ENCODE data around the gene TMEM31.

The TMEM31 gene

GRCh38 chrX:103722505-103722904 is 11.8 kb downstream of the TMEM31 start:
- no peak overlapping the region for H3K4me3 ChIP-seq (ENCODE audit: low read depth, low read length)
- in situ Hi-C loops (cut with HindIII; ENCODE audit: low sequenced_read_pairs): no loop called here
- no peak for DNase-seq (ENCODE audit: low read depth, low spot score)
- TF ChIP-seq CTCF (IDR thresholded peaks at IDR 0.05; ENCODE audit: low read depth, low read length): no peak

- no peak for DNase-seq (ENCODE audit: low read depth, low spot score)
- no peak overlapping the region for H3K4me3 ChIP-seq (ENCODE audit: low read depth, low read length)
- TF ChIP-seq CTCF (IDR thresholded peaks at IDR 0.05; ENCODE audit: low read depth, low read length): no peak
- in situ Hi-C loops (cut with HindIII; ENCODE audit: low sequenced_read_pairs): no loop called here
These were observed 15.8 kb downstream of the TMEM31 start for GRCh38 chrX:103726477-103726876.

- in situ Hi-C loops (cut with HindIII; ENCODE audit: low sequenced_read_pairs): no loop called here
- H3K4me3 ChIP-seq (ENCODE audit: low read depth, low read length): no peak overlapping the region
- no peak for TF ChIP-seq CTCF (IDR thresholded peaks at IDR 0.05; ENCODE audit: low read depth, low read length)
These were observed 16.4 kb downstream of the TMEM31 start for GRCh38 chrX:103727115-103727514.

GRCh38 chrX:103729015-103729414 is 18.3 kb downstream of the TMEM31 start:
- TF ChIP-seq CTCF (IDR thresholded peaks at IDR 0.05; ENCODE audit: low read depth, low read length): no peak
- H3K4me3 ChIP-seq (ENCODE audit: low read depth, low read length): no peak overlapping the region
- no peak for DNase-seq (ENCODE audit: low read depth, low spot score)
- in situ Hi-C loops (cut with HindIII; ENCODE audit: low sequenced_read_pairs): no loop called here

More at GRCh38 chrX:103727115-103727514, 16.4 kb downstream of the TMEM31 start:
- DNase-seq (ENCODE audit: low read depth, low spot score): no peak

- peak; percentile 8 for DNase-seq (ENCODE audit: low read depth, low spot score)
- in situ Hi-C loops (cut with HindIII; ENCODE audit: low sequenced_read_pairs): no loop called here
- no peak for TF ChIP-seq CTCF (IDR thresholded peaks at IDR 0.05; ENCODE audit: low read depth, low read length)
- no peak overlapping the region for H3K4me3 ChIP-seq (ENCODE audit: low read depth, low read length)
These were observed 19.6 kb downstream of the TMEM31 start for GRCh38 chrX:103730147-103730795.

GRCh38 chrX:103730796-103731493 is 20.2 kb downstream of the TMEM31 start:
- no peak for TF ChIP-seq CTCF (IDR thresholded peaks at IDR 0.05; ENCODE audit: low read depth, low read length)
- no peak overlapping the region for H3K4me3 ChIP-seq (ENCODE audit: low read depth, low read length)
- peak; percentile 80 for DNase-seq (ENCODE audit: low read depth, low spot score)
- in situ Hi-C loops (cut with HindIII; ENCODE audit: low sequenced_read_pairs): no loop called here
